H1 (cell line): ENCODE measurements around the gene CNPY2. TPM values are rescaled to one million over a fixed set of nuclear protein-coding genes. Genes with fewer than 3 reads are reported as not detected.

Source experiments
- CTCF ChIA-PET: fragments of 300-600 bp; sonication (Branson Sonifier 250); formaldehyde crosslinking; loops from one replicate; lab custom pipeline; 2021; ENCODE audit not compliant: partially characterized antibody; lab: Charles Lee
- POLR2A ChIA-PET: fragments of 300-600 bp; sonication (Branson Sonifier 250); formaldehyde crosslinking; loops from one replicate; lab custom pipeline; 2021; ENCODE audit warnings: inconsistent platforms; ENCODE audit not compliant: partially characterized antibody; lab: Charles Lee
- DNase-seq, 2 experiments: peaks; one replicate each; pipeline versions ENCODE4 v3.0.0 to v3.0.0-alpha.2; 2010 to 2022; ENCODE audit warnings: low spot score in 2 of 2, low read depth in 1 of 2, mixed read lengths in 1 of 2
- FAIRE-seq: peaks from 2 replicates; lab custom pipeline; 2011; peaks lifted over from hg19 to GRCh38; lab: Jason Lieb, UNC
- H2AFZ ChIP-seq: 2 replicates; pipeline ENCODE4 v1.8.1; 2012; ENCODE audit warnings: low read length, inconsistent platforms
- H2AK5ac ChIP-seq: 2 replicates; pipeline ENCODE4 v1.6.1; 2013; ENCODE audit warnings: low read depth, low read length
- H2BK120ac ChIP-seq: replicated peaks from 2 replicates; pipeline ENCODE3; 2013; ENCODE audit warnings: low read depth, low read length, inconsistent platforms
- H2BK12ac ChIP-seq: 2 replicates; pipeline ENCODE4 v1.6.1; 2013; ENCODE audit warnings: low read depth, low read length
- H2BK15ac ChIP-seq: 2 replicates; pipeline ENCODE4 v1.6.1; 2013; ENCODE audit warnings: low read length
- H2BK20ac ChIP-seq: 2 replicates; pipeline ENCODE4 v1.6.1; 2013; ENCODE audit warnings: low read length
- H2BK5ac ChIP-seq: 2 replicates; pipeline ENCODE4 v1.6.1; 2013; ENCODE audit warnings: low read depth, low read length
- H3K14ac ChIP-seq: 2 replicates; pipeline ENCODE4 v1.6.1; 2013; ENCODE audit warnings: inconsistent platforms; ENCODE audit not compliant: insufficient read length
- H3K18ac ChIP-seq: 2 replicates; pipeline ENCODE4 v1.6.1; 2013; ENCODE audit warnings: low read length; ENCODE audit errors: extremely low read depth
- H3K23ac ChIP-seq: 2 replicates; pipeline ENCODE4 v1.6.1; 2013; ENCODE audit warnings: inconsistent platforms; ENCODE audit not compliant: insufficient read length
- H3K23me2 ChIP-seq: 2 replicates; pipeline ENCODE4 v1.6.1; 2013; ENCODE audit warnings: low read depth, low read length
- H3K27ac ChIP-seq: 2 replicates; pipeline ENCODE4 v1.6.1; 2011; ENCODE audit warnings: low read depth, low read length, inconsistent platforms
- H3K27me3 ChIP-seq, 4 experiments: replicated peaks in 1 of 4; 1 replicate in 1 of 4; 2 replicates in 3 of 4; pipeline versions ENCODE4 v1.6.1 to v1.8.1; 2011 to 2013; ENCODE audit warnings: low read length in 3 of 4, mild to moderate bottlenecking in 3 of 4, inconsistent platforms in 2 of 4, mixed read lengths in 2 of 4, moderate library complexity in 1 of 4; ENCODE audit not compliant: control insufficient read depth in 3 of 4, insufficient read depth in 3 of 4; ENCODE audit errors: extremely low read depth in 1 of 4
- H3K36me3 ChIP-seq, 4 experiments: 2 replicates each; pipeline versions ENCODE4 v1.6.1 to v1.8.1; 2011 to 2013; ENCODE audit warnings: mild to moderate bottlenecking in 4 of 4, low read length in 3 of 4, moderate library complexity in 2 of 4, control low read depth in 1 of 4, inconsistent platforms in 1 of 4; ENCODE audit not compliant: insufficient read depth in 4 of 4, control insufficient read depth in 2 of 4
- H3K4ac ChIP-seq: replicated peaks from 2 replicates; pipeline ENCODE3; 2013; ENCODE audit warnings: low read length, low read depth, mixed read lengths, inconsistent platforms; ENCODE audit not compliant: insufficient read length
- H3K4me1 ChIP-seq, 4 experiments: replicated peaks in 1 of 4; 1 replicate in 1 of 4; 2 replicates in 3 of 4; pipeline versions ENCODE4 v1.6.1 to v1.8.1; 2011 to 2013; ENCODE audit warnings: low read length in 3 of 4, inconsistent platforms in 2 of 4, mixed read lengths in 1 of 4; ENCODE audit not compliant: insufficient read depth in 4 of 4, control insufficient read depth in 3 of 4
- H3K4me2 ChIP-seq, 2 experiments: 2 replicates each; pipeline versions ENCODE4 v1.6.1 to v1.8.1; 2011 to 2013; ENCODE audit warnings: low read depth in 2 of 2, low read length in 2 of 2, control low read depth in 1 of 2, inconsistent platforms in 1 of 2, mild to moderate bottlenecking in 1 of 2; ENCODE audit not compliant: insufficient read depth in 1 of 2
- H3K4me3 ChIP-seq, 4 experiments: fragments of 200-600, 300-600 bp in 1 of 4; sonication (generic), shearing (Covaris generic), sonication (Bioruptor Twin) in 1 of 4; 2 replicates each; pipeline versions ENCODE4 v1.5.1 to v1.8.1; 2011 to 2016; ENCODE audit warnings: low read length in 4 of 4, low read depth in 3 of 4, control low read depth in 2 of 4, inconsistent platforms in 2 of 4, mild to moderate bottlenecking in 2 of 4, mixed read lengths in 1 of 4, moderate library complexity in 1 of 4; ENCODE audit not compliant: insufficient read depth in 2 of 4; ENCODE audit errors: extremely low read depth in 1 of 4
- H3K56ac ChIP-seq: replicated peaks from 2 replicates; pipeline ENCODE3; 2013; ENCODE audit warnings: low read depth, mild to moderate bottlenecking, mixed read lengths, low read length, inconsistent platforms; ENCODE audit not compliant: insufficient read length
- H3K79me1 ChIP-seq: 2 replicates; pipeline ENCODE4 v1.6.1; 2013; ENCODE audit warnings: low read depth, low read length, control low read depth
- H3K79me2 ChIP-seq, 2 experiments: 2 replicates each; pipeline versions ENCODE4 v1.6.1 to v1.8.1; 2012 to 2013; ENCODE audit warnings: low read length in 2 of 2, mild to moderate bottlenecking in 2 of 2, inconsistent platforms in 1 of 2; ENCODE audit not compliant: insufficient read depth in 2 of 2, control insufficient read depth in 1 of 2
- H3K9ac ChIP-seq, 4 experiments: replicated peaks in 1 of 4; 1 replicate in 1 of 4; 2 replicates in 3 of 4; pipeline versions ENCODE4 v1.6.1 to v1.8.1; 2011 to 2013; ENCODE audit warnings: low read depth in 3 of 4, low read length in 3 of 4, control low read depth in 2 of 4, mild to moderate bottlenecking in 2 of 4, moderate library complexity in 2 of 4, inconsistent platforms in 1 of 4; ENCODE audit errors: extremely low read depth in 1 of 4
- H3K9me3 ChIP-seq, 2 experiments: 2 replicates each; pipeline versions ENCODE4 v1.6.1 to v1.8.1; 2012 to 2013; ENCODE audit warnings: mild to moderate bottlenecking in 2 of 2, moderate library complexity in 2 of 2, control low read depth in 1 of 2, inconsistent platforms in 1 of 2, low read depth in 1 of 2, low read length in 1 of 2, mixed read lengths in 1 of 2; ENCODE audit not compliant: insufficient read depth in 2 of 2
- H4K20me1 ChIP-seq, 2 experiments: replicated peaks in 1 of 2; 2 replicates each; pipeline versions ENCODE3 to v1.8.1; 2011 to 2013; ENCODE audit warnings: inconsistent platforms in 2 of 2, low read length in 2 of 2, mild to moderate bottlenecking in 1 of 2; ENCODE audit not compliant: insufficient read depth in 2 of 2, control insufficient read depth in 1 of 2
- H4K5ac ChIP-seq: 2 replicates; pipeline ENCODE4 v1.6.1; 2013; ENCODE audit warnings: low read length, low read depth, mixed read lengths, inconsistent platforms; ENCODE audit not compliant: insufficient read length
- H4K8ac ChIP-seq: 2 replicates; pipeline ENCODE4 v1.8.0; 2013; ENCODE audit warnings: mild to moderate bottlenecking, moderate library complexity, low read length, inconsistent platforms; ENCODE audit not compliant: insufficient read depth; ENCODE audit errors: extremely low read depth
- H4K91ac ChIP-seq: replicated peaks from 2 replicates; pipeline ENCODE3; 2013; ENCODE audit warnings: low read length, mixed read lengths, inconsistent platforms; ENCODE audit not compliant: insufficient read length
- ATF3 ChIP-seq: IDR thresholded peaks from 2 replicates; pipeline ENCODE4 v1.6.1; 2011; ENCODE audit warnings: low read depth, mild to moderate bottlenecking, low read length; ENCODE audit not compliant: insufficient read depth
- CBX8 ChIP-seq: fragments of 300-800, 300-1000 bp; sonication (generic); IDR thresholded peaks from 2 replicates; pipeline ENCODE4 v1.7.1; 2016; ENCODE audit warnings: low read depth, low read length, borderline replicate concordance
- CREB1 ChIP-seq: IDR thresholded peaks from 2 replicates; pipeline ENCODE4 v1.6.1; 2012; ENCODE audit warnings: inconsistent platforms
- CTCF ChIP-seq, 3 experiments: IDR thresholded peaks; 1 replicate in 2 of 3; 2 replicates in 1 of 3; pipeline versions ENCODE4 v1.5.1 to v1.6.1; 2011; ENCODE audit warnings: low read length in 3 of 3, mild to moderate bottlenecking in 3 of 3, inconsistent platforms in 2 of 3, low read depth in 1 of 3, moderate library complexity in 1 of 3; ENCODE audit not compliant: insufficient read depth in 1 of 3; ENCODE audit errors: control extremely low read depth in 1 of 3
- EZH2 ChIP-seq: fragments of 200-600 bp; sonication (generic); IDR thresholded peaks from 2 replicates; pipeline ENCODE4 v1.7.1; 2012; ENCODE audit warnings: low read depth, mild to moderate bottlenecking, moderate library complexity, low read length, inconsistent platforms; ENCODE audit not compliant: severe bottlenecking
- GTF2F1 ChIP-seq: IDR thresholded peaks from 2 replicates; pipeline ENCODE4 v1.6.1; 2012; ENCODE audit warnings: low read depth, low read length, improper control_type of control experiment, borderline replicate concordance
- MAFK ChIP-seq: IDR thresholded peaks from 2 replicates; pipeline ENCODE4 v1.6.1; 2012; ENCODE audit warnings: low read depth, mild to moderate bottlenecking, improper control_type of control experiment, low read length
- NRF1 ChIP-seq: IDR thresholded peaks from 2 replicates; pipeline ENCODE4 v1.6.1; 2011; ENCODE audit warnings: mild to moderate bottlenecking, low read depth, low read length, improper control_type of control experiment
- RFX5 ChIP-seq: IDR thresholded peaks from 2 replicates; pipeline ENCODE4 v1.6.1; 2011; ENCODE audit warnings: low read depth, low read length, improper control_type of control experiment, borderline replicate concordance
- RNF2 ChIP-seq: fragments of 200-900, 300-1000 bp; sonication (generic); IDR thresholded peaks from 2 replicates; pipeline ENCODE4 v1.7.1; 2016; ENCODE audit warnings: borderline replicate concordance, low read depth, mild to moderate bottlenecking, antibody characterized with exemption, low read length; ENCODE audit not compliant: poor library complexity, severe bottlenecking; ENCODE audit errors: missing control alignments
- YY1 ChIP-seq: IDR thresholded peaks from 2 replicates; pipeline ENCODE4 v1.6.1; 2011; ENCODE audit warnings: low read depth, mild to moderate bottlenecking, low read length
- polyA plus RNA-seq, 7 experiments: library from polyadenylated mRNA; depleted of rRNA in 3 of 7; stranded (reverse) in 5 of 7; unstranded in 2 of 7; fragments of >200 nt in 5 of 7; fragments of 200-250 nt in 2 of 7; gene quantifications; 1 replicate in 5 of 7; 2 replicates in 1 of 7; 4 replicates in 1 of 7; pipeline versions ENCODE4 v1.2.1 to v1.2.3, GENCODE V29; 2011 to 2013; ENCODE audit warnings: missing spikeins in 2 of 7, mixed read lengths in 2 of 7
- total RNA-seq: library from RNA; stranded (reverse); fragmentation: NEBNext Ultra II Directional; extraction: Animal tissue kit (Norgen Biotek cat#: 25700); gene quantifications from 2 replicates; pipeline ENCODE4 v1.2.1, GENCODE V29; 2021
- TF ChIP-seq, protein P1 (sequence below): IDR thresholded peaks from 2 replicates; pipeline ENCODE4 v1.6.1; 2012; ENCODE audit warnings: inconsistent platforms

CNPY2 gene
- total and polyA plus RNA-seq, 2 of the 8 experiments (the other 6 are each of a cell fraction or from before 2014, with no cell fraction given): 203 to 281 TPM

- ChIA-PET POLR2A (no interaction called here), CTCF (interaction anchor here (0.5 kb wide), 1 partner anchor 345 kb away, joined by 3 read pairs; no protein-coding TSS in a partner anchor)
- H2BK120ac ChIP-seq: no peak overlapping the region
- H4K5ac ChIP-seq: no peak overlapping the region
- H3K23ac ChIP-seq: no peak overlapping the region
- no peaks in the 10 kb centered on the region for H3K23me2 ChIP-seq
- no peak for FAIRE-seq
- no peaks in the 10 kb centered on the region for H3K27me3 ChIP-seq
- H3K27ac ChIP-seq: no peak overlapping the region
- no peak overlapping the region for H4K91ac ChIP-seq
- H2BK15ac ChIP-seq: no peak overlapping the region
- H3K4me3 ChIP-seq: no peak overlapping the region
- H2AK5ac ChIP-seq: no peak overlapping the region
- no peaks in the 10 kb centered on the region for H4K20me1 ChIP-seq
- H4K8ac ChIP-seq: no peak overlapping the region
- H3K18ac ChIP-seq: no peak overlapping the region
- no peaks in the 10 kb centered on the region for H3K79me2 ChIP-seq
- no peak overlapping the region for H2BK5ac ChIP-seq
- no peaks in the 10 kb centered on the region for H3K4me1 ChIP-seq
- DNase-seq: no peak
- H3K56ac ChIP-seq: no peak overlapping the region
- H3K9me3 ChIP-seq: no peaks in the 10 kb centered on the region
- peaks cover 13 to 69% (median 50%) of the 10 kb centered on the region in 4 experiments; a peak in 7 of 8 replicates for H3K36me3 ChIP-seq
- H2AFZ ChIP-seq: no peak overlapping the region
- no peak overlapping the region for H3K14ac ChIP-seq
- no peak overlapping the region for H3K9ac ChIP-seq
- H3K4me2 ChIP-seq: no peak overlapping the region
- no peak overlapping the region for H2BK12ac ChIP-seq
- no peak overlapping the region for H2BK20ac ChIP-seq
- H3K79me1 ChIP-seq: no peaks in the 10 kb centered on the region
- H3K4ac ChIP-seq: no peak overlapping the region
- no peak for TF ChIP-seq CREB1
- no peak for TF ChIP-seq RFX5
- TF ChIP-seq CBX8: no peak
- no peak for TF ChIP-seq ATF3
- TF ChIP-seq RNF2: no peak
- no peak for TF ChIP-seq YY1
- TF ChIP-seq EZH2: no peak
- TF ChIP-seq, protein P1, sequence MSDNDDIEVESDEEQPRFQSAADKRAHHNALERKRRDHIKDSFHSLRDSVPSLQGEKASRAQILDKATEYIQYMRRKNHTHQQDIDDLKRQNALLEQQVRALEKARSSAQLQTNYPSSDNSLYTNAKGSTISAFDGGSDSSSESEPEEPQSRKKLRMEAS: no peak
- TF ChIP-seq CTCF (IDR thresholded peaks at IDR 0.05; ENCODE audit: control extremely low read depth in 1 of 3, insufficient read depth in 1 of 3, low read depth in 1 of 3, low read length in 3 of 3): no peak
- TF ChIP-seq GTF2F1: no peak
- no peak for TF ChIP-seq NRF1
- no peak for TF ChIP-seq MAFK
These were observed 34.9 kb downstream of the CNPY2 start for GRCh38 chr12:56280849-56281248.
